Mesenchymal stem cell (in vitro differentiated cells and primary cell): Measurements from ENCODE around the gene MADD.

Source experiments
- DNase-seq: peaks from one replicate; pipeline ENCODE4 v3.0.0-alpha.2; 2013
- H2AFZ ChIP-seq: one replicate; pipeline ENCODE4 v1.6.1; 2013; ENCODE audit warnings: low read depth, mild to moderate bottlenecking, control low read depth, inconsistent platforms, low read length, moderate library complexity
- H2AK5ac ChIP-seq: 2 replicates; pipeline ENCODE4 v1.6.1; 2013; ENCODE audit warnings: low read length, moderate library complexity, mild to moderate bottlenecking, inconsistent platforms; ENCODE audit not compliant: severe bottlenecking
- H2BK120ac ChIP-seq: one replicate; pipeline ENCODE4 v1.6.1; 2013; ENCODE audit warnings: low read depth, mild to moderate bottlenecking, inconsistent platforms, low read length, moderate library complexity
- H2BK12ac ChIP-seq, 2 experiments: one replicate each; pipeline ENCODE4 v1.6.1; 2013; ENCODE audit warnings: inconsistent platforms in 2 of 2, low read length in 2 of 2, mild to moderate bottlenecking in 2 of 2, moderate library complexity in 2 of 2, control low read depth in 1 of 2
- H2BK15ac ChIP-seq: one replicate; pipeline ENCODE4 v1.6.1; 2013; ENCODE audit warnings: mild to moderate bottlenecking, low read depth, inconsistent platforms; ENCODE audit not compliant: poor library complexity, severe bottlenecking
- H2BK5ac ChIP-seq: 2 replicates; pipeline ENCODE4 v1.6.1; 2013; ENCODE audit warnings: low read depth, mild to moderate bottlenecking, low read length, control low read depth, inconsistent platforms; ENCODE audit not compliant: poor library complexity, severe bottlenecking
- H3K14ac ChIP-seq, 2 experiments: one replicate each; pipeline ENCODE4 v1.6.1; 2013; ENCODE audit warnings: inconsistent platforms in 2 of 2, low read length in 2 of 2, control low read depth in 1 of 2, mild to moderate bottlenecking in 1 of 2, moderate library complexity in 1 of 2
- H3K18ac ChIP-seq, 2 experiments: one replicate each; pipeline ENCODE4 v1.6.1; 2013; ENCODE audit warnings: inconsistent platforms in 2 of 2, low read length in 2 of 2, control low read depth in 1 of 2, low read depth in 1 of 2, mild to moderate bottlenecking in 1 of 2
- H3K23ac ChIP-seq, 2 experiments: one replicate each; pipeline ENCODE4 v1.6.1; 2013; ENCODE audit warnings: inconsistent platforms in 2 of 2, low read length in 2 of 2, mild to moderate bottlenecking in 2 of 2, moderate library complexity in 2 of 2, control low read depth in 1 of 2
- H3K27ac ChIP-seq: 2 replicates; pipeline ENCODE4 v1.5.1; 2013; ENCODE audit warnings: mild to moderate bottlenecking, moderate library complexity, low read length, control low read depth, inconsistent platforms; ENCODE audit not compliant: poor library complexity, severe bottlenecking
- H3K27me3 ChIP-seq, 2 experiments: 2 replicates each; pipeline versions ENCODE4 v1.6.1 to v1.7.0; 2013; ENCODE audit warnings: low read length in 2 of 2, mild to moderate bottlenecking in 2 of 2, moderate library complexity in 2 of 2, control low read depth in 1 of 2, inconsistent platforms in 1 of 2; ENCODE audit not compliant: control insufficient read depth in 1 of 2, insufficient read depth in 1 of 2
- H3K36me3 ChIP-seq, 2 experiments: 2 replicates each; pipeline versions ENCODE4 v1.6.1 to v1.7.0; 2013; ENCODE audit warnings: low read length in 2 of 2, control low read depth in 1 of 2, inconsistent platforms in 1 of 2, low read depth in 1 of 2, mild to moderate bottlenecking in 1 of 2; ENCODE audit not compliant: insufficient read depth in 2 of 2, control insufficient read depth in 1 of 2
- H3K4ac ChIP-seq, 2 experiments: one replicate each; pipeline ENCODE4 v1.6.1; 2013; ENCODE audit warnings: inconsistent platforms in 2 of 2, low read length in 2 of 2, mild to moderate bottlenecking in 2 of 2, moderate library complexity in 2 of 2, control low read depth in 1 of 2, low read depth in 1 of 2
- H3K4me1 ChIP-seq: 2 replicates; pipeline ENCODE4 v1.6.1; 2013; ENCODE audit warnings: low read depth, low read length, control low read depth; ENCODE audit not compliant: control insufficient read depth, insufficient read depth
- H3K4me2 ChIP-seq: 2 replicates; pipeline ENCODE4 v1.6.1; 2013; ENCODE audit warnings: low read length, mild to moderate bottlenecking, inconsistent platforms; ENCODE audit not compliant: poor library complexity, severe bottlenecking
- H3K4me3 ChIP-seq, 2 experiments: 2 replicates each; pipeline versions ENCODE4 v1.5.1 to v1.7.0; 2013; ENCODE audit warnings: low read length in 2 of 2, mild to moderate bottlenecking in 2 of 2, control low read depth in 1 of 2, low read depth in 1 of 2; ENCODE audit not compliant: insufficient read depth in 1 of 2
- H3K79me1 ChIP-seq: replicated peaks from 2 replicates; pipeline ENCODE4 v1.6.1; 2013; ENCODE audit warnings: mild to moderate bottlenecking, control low read depth, low read length, inconsistent platforms; ENCODE audit not compliant: poor library complexity, severe bottlenecking
- H3K9ac ChIP-seq: 2 replicates; pipeline ENCODE4 v1.7.0; 2013; ENCODE audit warnings: mild to moderate bottlenecking, low read length, moderate library complexity
- H3K9me3 ChIP-seq: 2 replicates; pipeline ENCODE4 v1.7.0; 2013; ENCODE audit warnings: mild to moderate bottlenecking, low read length; ENCODE audit not compliant: control insufficient read depth
- H4K8ac ChIP-seq: one replicate; pipeline ENCODE4 v1.6.1; 2013; ENCODE audit warnings: inconsistent platforms, mild to moderate bottlenecking, low read length, moderate library complexity
- H4K91ac ChIP-seq: one replicate; pipeline ENCODE4 v1.6.1; 2013; ENCODE audit warnings: mild to moderate bottlenecking, low read length, inconsistent platforms
- WGBS: methylation state at CpG from one replicate; pipeline ENCODE4 v1.1.7; 2013; ENCODE audit warnings: mixed read lengths; 5-methylcytosine and 5-hydroxymethylcytosine counted together

MADD gene

DNA sequence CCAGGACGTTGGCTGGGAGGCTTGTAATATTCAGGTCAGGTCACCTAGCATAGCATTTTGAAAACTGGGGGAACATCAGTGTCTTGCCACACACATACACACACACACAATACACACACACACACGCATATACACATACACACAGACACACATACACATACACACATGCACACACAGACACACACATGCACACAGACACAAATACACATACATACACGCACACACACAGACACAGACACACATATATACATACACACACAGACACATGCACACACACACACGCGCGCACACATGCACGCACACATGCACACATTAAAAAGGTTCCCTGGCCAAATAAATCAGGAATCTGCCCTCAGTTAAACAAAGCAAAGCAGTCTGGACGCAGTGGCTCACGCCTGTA is 70.1 kb downstream of the MADD start:
- no peak overlapping the region for H2BK5ac ChIP-seq

DNA sequence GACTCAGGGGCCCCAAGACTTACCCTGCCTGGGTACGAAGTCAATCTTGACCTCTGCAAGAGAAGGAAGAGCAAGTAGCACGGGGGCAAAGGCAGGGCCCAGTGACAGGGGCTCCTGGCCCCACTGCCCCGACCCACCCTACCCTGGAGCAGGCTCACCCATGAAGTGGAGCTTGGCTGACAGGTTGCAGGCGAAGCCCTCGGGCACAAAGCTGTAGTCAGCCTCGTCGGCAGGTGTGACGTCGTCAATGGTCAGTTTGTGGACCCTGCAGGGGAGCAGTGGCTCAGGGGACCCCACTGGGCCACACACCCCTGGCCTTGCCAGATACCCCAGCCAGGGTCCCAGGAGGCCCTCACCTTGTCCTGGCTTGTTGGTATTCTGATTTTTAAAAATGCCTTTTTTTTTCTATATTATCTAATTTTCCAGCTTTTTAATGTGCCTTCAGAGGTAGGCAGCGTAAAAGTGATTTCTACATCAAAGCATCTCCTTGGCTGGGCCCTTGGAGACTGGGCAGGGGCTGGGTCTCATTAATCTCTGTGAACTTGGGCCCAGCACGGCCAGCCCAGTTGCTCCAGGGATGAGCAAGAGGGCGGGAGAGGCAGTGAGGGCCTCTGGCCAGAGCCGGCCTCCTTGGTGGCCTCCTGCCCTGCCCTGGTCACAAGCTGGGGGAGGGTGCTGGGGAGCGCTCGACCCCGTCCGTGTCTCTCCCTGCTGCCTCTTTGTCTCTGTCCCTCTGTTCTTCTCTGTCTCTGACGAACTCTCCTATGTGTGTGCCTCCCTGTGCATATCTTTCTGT is 71.2 kb downstream of the MADD start:
- Histone ChIP-seq H2BK120ac (no peak overlapping the region), H4K8ac (no peak overlapping the region), H3K4me3 (no peak overlapping the region), H3K27me3 (peaks cover 8 to 38% of the 10 kb centered on the region in 2 experiments), H3K14ac (no peak overlapping the region), H3K4me1 (peaks cover 2% of the 10 kb centered on the region), H3K18ac (no peak overlapping the region), H2BK5ac (no peak overlapping the region), H3K4me2 (no peak overlapping the region), H3K36me3 (no peaks in the 10 kb centered on the region), H3K9me3 (no peaks in the 10 kb centered on the region), H2BK12ac (no peak overlapping the region), H3K79me1 (no peaks in the 10 kb centered on the region), H2AFZ (no peak overlapping the region), H2AK5ac (no peak overlapping the region), H3K27ac (no peak overlapping the region), H3K9ac (no peak overlapping the region), H4K91ac (no peak overlapping the region), H2BK15ac (no peak overlapping the region), H3K23ac (no peak overlapping the region), H3K4ac (no peak overlapping the region)
- 67% methylated on average over 14 of the region's 18 CpGs for WGBS
- no peak for DNase-seq

More for the DNA sequence above, 70.1 kb downstream of the MADD start:
- H3K18ac ChIP-seq, result no peak overlapping the region
- H3K27ac ChIP-seq, result no peak overlapping the region
- H3K27me3 ChIP-seq, result peaks cover 4 to 29% of the 10 kb centered on the region in 2 experiments
- H3K79me1 ChIP-seq, result no peaks in the 10 kb centered on the region
- H2BK12ac ChIP-seq, result no peak overlapping the region
- no peak overlapping the region for H3K4me2 ChIP-seq
- 88% methylated on average over 9 of the region's 9 CpGs for WGBS
- peak overlapping the region in 1 of 2 experiments; percentile 56 for H3K14ac ChIP-seq
- no peak overlapping the region for H2AK5ac ChIP-seq
- no peak overlapping the region for H2AFZ ChIP-seq
- H4K8ac ChIP-seq, result no peak overlapping the region
- no peaks in the 10 kb centered on the region for H3K36me3 ChIP-seq
- no peak for DNase-seq
- H3K23ac ChIP-seq, result no peak overlapping the region
- H3K9ac ChIP-seq, result no peak overlapping the region
- H3K4ac ChIP-seq, result no peak overlapping the region
- no peak overlapping the region for H3K4me3 ChIP-seq
- no peak overlapping the region for H2BK15ac ChIP-seq
- H2BK120ac ChIP-seq, result no peak overlapping the region
- peaks cover 2% of the 10 kb centered on the region for H3K4me1 ChIP-seq
- H4K91ac ChIP-seq, result no peak overlapping the region
- H3K9me3 ChIP-seq, result no peaks in the 10 kb centered on the region

DNA sequence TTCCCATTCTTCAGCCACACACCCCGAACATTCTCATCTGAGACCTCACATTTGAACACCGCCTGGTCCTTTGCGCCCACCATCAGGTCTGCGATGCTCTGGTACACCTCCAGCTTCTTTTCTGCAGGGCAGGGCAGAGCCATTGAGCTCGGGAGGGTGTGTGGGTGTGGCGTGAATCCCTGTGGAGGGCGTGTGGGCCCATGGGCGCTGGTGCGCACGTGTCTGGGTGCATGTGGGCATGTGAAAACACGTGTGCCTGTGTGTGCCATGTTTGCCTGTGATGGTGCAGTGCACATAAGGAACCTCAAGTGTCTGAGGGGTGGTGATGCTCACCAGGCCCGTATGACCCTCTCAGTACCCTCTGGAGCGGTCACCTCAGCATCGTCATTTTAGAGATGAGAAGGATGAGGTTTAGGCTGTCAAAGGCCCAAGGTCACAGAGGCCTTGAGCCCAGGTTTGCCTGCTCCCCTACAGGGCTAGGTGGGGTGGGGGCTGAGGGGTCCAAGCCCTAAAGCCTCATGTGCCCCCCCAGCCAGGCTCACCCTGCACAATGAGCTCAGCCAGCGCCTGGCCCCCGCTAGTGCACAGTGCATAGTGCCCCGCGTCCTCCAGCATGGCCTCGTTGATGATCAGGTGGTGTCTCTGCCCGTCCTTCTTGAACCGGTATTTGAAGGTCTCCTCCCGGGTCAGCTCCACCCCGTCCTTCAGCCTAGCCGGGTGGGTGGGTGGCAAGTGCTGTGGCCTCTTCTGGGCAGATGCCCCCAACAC is 72.3 kb downstream of the MADD start:
- Histone ChIP-seq H2BK12ac (no peak overlapping the region), H4K8ac (no peak overlapping the region), H3K18ac (no peak overlapping the region), H3K9ac (no peak overlapping the region), H3K14ac (peak overlapping the region in 1 of 2 experiments; percentile 9), H3K27me3 (peaks cover 18 to 41% of the 10 kb centered on the region in 2 experiments), H3K4me2 (no peak overlapping the region), H3K79me1 (no peaks in the 10 kb centered on the region), H3K4ac (no peak overlapping the region), H2BK5ac (no peak overlapping the region), H2AK5ac (no peak overlapping the region), H3K27ac (no peak overlapping the region), H3K36me3 (no peaks in the 10 kb centered on the region), H4K91ac (no peak overlapping the region), H3K9me3 (no peaks in the 10 kb centered on the region), H3K4me3 (no peak overlapping the region), H2AFZ (no peak overlapping the region), H2BK15ac (no peak overlapping the region), H2BK120ac (no peak overlapping the region), H3K23ac (no peak overlapping the region), H3K4me1 (peaks cover 2% of the 10 kb centered on the region)
- no peak for DNase-seq
- 90% methylated on average over 24 of the region's 24 CpGs for WGBS

DNA sequence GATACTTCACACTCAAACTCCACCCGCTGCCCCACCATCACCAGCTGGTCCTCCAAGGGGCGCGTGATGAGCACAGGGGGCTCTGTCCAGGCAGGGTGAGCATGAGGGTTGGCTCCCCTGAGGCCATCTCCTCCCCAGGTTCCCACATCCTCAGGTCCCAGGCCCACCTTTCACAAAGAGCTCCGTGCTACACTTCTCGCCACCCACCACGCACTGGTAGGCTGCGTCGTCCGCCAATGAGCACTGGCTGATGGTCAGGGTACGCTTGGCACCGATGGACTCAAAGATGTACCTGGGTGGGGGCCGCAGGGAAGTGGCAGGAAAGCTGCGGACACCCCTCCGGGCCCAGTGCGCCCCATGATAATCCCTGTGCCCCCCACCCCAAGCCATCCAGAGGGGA is 72.9 kb downstream of the MADD start:
- Histone ChIP-seq H3K9me3 (no peaks in the 10 kb centered on the region), H3K9ac (no peak overlapping the region), H3K4ac (no peak overlapping the region), H3K36me3 (no peaks in the 10 kb centered on the region), H4K8ac (no peak overlapping the region), H3K4me1 (peaks cover 2% of the 10 kb centered on the region), H2BK12ac (no peak overlapping the region), H3K18ac (no peak overlapping the region), H3K79me1 (no peaks in the 10 kb centered on the region), H4K91ac (no peak overlapping the region), H2BK120ac (no peak overlapping the region), H3K14ac (no peak overlapping the region), H2AFZ (no peak overlapping the region), H3K4me2 (no peak overlapping the region), H3K27me3 (peaks cover 19 to 44% of the 10 kb centered on the region in 2 experiments), H3K27ac (no peak overlapping the region), H3K4me3 (no peak overlapping the region), H2BK5ac (no peak overlapping the region), H3K23ac (no peak overlapping the region), H2BK15ac (peak overlapping the region; percentile 17), H2AK5ac (no peak overlapping the region)
- 97% methylated on average over 15 of the region's 15 CpGs for WGBS
- no peak for DNase-seq
